GM10847 (cell line): ENCODE results near the gene ALPK3.

Experiments used
- POLR2A ChIP-seq: IDR thresholded peaks from 2 replicates; pipeline ENCODE4 v1.6.1; 2011; ENCODE audit not compliant: insufficient read length; ENCODE audit errors: extremely low read depth

ALPK3 gene

DNA sequence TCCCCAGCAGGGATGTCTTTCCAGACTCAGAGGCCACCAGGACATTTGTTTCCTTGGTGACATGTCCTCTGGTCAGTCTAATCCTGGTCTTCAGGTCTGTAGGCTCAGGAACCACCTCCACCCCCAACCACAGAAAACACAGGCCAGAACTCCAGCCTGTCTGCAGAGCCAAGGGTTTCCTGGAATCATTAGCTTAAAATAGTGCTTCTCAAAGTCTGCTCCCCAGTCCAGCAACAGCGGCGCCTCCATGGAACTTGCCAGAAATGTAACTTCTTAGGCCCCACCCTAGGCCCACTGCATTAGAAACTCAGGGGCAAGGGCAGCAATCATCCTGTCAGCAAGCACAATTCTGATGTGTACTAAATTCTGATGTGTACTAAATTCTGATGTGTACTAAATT lies 87.3 kb downstream of the ALPK3 start:
- no peak for TF ChIP-seq POLR2A

DNA sequence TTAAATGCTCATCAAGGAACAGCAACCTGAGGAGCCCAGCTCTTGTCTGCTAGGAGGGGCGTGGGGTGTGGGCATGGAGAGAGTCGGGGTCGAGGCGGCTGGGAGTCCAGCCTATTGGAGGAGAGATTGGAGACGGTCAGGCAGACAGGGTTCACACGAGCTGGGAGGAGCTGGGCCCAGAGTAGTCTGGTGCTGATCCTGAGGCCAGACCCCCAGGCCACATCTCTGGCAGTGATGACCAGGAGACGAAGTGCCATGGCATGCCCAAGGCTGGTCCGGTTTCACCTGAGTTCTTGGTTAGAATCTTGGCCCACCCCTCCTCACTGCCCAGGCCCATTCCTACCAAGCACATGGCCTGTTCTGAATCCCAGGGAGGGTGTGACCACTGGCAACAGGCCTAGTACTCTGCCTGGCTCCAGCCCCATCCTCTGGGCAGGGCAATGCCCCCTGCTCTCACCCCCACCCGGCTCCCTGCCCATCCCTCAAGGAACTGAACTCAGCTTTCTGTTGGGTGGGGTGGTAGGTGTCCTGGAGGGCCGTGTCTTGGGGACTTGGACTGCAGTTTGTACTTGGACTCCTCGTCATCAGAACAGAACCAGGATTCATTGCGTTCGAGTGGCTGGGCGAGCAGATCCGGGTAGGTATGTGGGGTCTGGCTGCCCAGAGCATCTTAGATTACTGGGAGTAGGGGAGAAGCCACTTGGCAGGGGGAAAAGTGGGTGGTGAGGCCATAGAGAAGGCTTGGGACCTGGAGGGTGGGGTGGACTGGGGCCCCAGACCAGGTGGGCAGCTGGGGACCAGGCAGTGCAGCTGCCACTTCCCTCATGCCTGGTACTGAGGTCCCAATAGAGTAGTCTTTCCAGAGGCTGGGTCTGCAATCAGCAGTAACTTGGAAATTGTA lies 88.1 kb downstream of the ALPK3 start:
- TF ChIP-seq POLR2A: no peak

DNA sequence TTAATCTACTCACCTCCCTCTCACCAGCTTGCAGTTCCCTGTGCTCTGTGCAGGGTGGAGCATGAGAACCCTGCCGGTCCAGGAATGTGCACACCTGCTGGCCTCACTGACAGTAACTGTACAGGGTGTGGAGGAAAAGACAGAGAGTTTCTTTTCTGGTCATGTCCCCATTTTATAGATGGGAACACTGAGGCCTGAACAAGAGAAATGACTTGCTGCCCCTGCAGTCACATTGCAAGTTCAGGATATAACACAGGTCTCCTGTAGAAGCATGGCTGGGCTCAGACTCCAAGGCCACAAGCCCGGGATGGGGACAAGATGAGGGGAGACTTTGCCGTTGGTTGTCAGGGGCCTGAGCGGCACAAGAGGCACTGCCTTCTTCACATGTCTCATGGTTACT lies 90.6 kb downstream of the ALPK3 start:
- no peak for TF ChIP-seq POLR2A

DNA sequence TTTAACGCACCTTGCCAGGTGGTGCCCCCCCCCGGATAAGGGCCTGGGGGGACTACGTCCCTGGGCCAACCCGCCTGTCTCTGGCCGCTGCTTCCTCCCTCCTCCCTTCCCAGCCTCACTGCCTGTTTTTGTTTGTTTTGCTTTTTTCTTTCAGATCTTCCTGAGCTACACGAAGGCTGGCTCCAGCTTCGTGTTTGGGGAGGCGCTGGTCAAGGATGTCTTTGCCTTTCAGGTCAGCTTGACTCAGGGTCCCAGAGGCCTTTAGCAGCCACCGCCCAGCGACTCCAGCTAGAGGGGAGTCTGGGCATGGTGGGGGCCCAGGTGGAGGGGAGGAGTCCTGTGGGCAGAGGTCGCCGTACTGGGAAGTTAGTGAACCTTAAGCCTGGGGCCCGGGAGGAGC lies 91.4 kb downstream of the ALPK3 start:
- TF ChIP-seq POLR2A: no peak

DNA sequence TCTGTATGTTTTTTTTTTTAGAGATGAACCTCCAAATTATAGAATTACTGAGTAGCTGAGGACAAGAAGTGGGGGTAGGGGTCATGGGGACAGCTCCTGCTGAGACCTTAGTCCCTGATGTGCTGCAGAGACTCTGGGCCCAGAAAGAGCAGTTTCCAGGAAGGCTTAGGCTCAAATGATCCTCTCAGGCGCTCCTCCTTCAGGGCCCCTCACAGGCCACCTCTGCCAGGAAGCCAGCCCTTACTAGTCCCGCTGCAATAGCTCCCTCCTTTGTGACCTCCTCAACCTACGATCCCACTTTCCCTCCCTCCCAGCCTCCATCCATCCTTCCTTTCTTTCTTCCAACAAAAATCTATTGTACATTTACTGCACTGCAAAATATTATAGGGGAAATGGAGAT lies 91.9 kb downstream of the ALPK3 start:
- no peak for TF ChIP-seq POLR2A

DNA sequence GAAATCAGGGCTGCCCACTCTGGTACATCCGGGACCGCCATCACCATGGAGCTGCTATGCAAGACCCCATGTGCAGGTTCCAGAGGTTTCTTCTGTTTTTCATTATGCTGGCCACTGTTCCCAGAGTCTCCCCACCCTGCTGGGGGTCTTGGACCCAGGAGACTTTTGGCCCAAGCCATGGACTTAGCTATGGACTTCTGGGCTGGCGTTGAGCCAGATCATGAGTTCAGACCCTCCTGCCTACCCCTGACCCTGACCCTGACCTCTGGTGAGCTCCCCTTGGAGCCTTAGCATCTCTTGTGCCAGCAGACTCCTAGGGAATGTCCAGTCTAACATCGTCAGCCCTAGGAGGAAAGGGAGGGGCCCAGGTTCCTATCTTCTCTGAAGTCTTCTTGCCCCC lies 92.6 kb downstream of the ALPK3 start:
- TF ChIP-seq POLR2A: no peak

DNA sequence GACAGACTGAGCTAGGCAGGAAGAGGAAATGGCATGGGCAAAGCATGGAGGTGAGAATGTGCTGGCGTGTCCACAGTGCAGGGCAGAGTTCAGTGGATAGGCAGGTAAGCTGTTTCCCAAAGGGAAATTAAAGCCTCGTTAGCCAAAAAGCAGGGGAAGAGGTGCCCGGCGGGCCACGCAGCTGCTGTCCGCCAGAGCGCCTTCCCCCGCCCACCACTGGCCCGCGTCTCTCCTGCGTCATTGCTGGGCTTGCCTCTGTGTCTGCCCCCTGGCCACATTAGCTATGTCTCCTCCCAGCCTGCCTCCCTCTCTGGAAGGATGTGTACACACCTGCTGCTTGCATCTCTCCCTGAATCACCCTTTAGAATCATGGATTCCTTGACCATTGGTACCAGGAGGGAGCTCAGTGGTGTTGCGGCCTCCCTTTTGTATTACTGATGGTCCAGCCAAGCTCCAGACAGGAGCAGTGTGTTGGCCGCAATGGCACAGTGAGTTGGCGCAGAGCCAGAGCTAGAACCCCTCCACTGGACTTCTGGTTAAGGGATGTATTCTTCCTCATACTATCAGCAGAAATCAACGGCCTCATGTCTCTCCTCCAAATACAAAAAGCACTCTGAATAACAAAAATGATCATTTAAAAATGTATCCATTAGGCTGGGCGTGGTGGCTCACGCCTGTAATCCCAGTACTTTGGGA lies 93.9 kb downstream of the ALPK3 start:
- no peak for TF ChIP-seq POLR2A

DNA sequence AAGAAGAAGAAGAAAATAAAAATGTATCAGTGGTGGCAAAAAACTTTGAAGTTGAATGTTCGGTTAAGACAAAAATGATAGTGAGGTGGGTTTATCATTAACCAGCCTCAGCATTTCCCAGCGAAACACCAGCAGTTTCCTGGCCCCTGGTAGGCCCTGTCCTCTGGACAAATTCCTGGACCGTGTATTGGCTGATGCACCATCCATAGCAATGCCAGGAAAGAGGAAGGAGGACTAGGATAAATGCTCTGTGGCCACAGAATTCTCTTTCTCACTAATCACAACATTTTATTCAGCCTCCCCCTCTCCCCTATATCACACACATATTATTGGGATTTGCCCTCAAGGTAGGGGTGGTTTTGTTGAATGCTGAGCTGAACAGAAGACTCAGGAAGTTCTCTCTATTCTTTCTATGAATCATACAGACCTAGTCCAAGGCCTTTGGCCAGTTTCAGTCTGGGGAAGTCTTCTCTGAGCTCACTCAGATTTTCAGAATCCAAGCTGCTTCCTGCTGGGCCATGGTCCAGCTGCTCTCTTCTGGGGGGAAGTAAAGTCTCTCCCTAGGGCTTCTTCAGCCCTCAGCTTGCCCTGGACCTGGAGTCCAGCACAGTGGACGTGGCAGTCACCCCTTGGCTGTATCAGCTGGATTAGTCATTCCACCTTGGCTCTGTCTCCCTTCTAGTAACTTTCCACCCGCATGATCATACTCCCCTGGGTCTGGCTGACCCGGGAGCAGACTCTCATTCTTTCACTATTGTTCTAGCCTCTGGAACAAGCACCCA lies 94.9 kb downstream of the ALPK3 start:
- no peak for TF ChIP-seq POLR2A

DNA sequence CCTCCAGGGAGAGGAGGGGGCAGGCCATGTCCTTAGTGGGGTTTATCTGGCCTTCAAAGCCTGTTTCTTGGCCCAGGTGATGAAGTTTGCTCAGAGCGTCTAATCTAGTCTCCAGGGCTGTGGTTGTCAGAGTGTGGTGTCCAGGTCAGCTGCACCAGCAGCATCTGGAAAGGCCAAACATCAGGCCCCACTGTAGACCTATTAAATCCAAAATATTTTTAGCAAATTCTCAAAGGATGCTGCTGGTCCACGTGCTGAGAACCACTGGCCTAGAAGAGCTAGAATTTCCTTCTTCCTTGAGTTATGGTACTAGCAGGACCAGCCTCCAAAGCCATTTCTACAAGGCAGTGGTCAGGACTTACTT lies 96.2 kb downstream of the ALPK3 start:
- TF ChIP-seq POLR2A: no peak

DNA sequence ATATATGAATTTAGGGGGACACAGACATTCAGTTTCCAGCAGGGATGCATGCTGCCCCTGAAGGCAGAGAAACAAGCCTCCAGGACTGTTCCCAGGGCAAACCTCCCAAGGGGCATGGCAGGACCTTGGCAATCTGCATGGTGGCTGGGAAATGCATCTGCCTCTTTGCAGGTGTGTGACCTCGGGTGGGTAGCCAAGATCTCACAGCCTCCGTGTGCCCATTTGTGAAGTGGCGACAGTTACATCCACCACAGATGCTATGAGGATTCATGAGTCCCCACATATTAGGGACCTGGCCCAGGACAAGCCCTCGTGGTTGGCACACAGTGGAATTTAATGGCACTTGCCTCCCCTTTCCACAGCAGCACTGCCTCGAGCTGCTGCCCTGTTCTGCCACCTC lies 97.2 kb downstream of the ALPK3 start:
- no peak for TF ChIP-seq POLR2A

DNA sequence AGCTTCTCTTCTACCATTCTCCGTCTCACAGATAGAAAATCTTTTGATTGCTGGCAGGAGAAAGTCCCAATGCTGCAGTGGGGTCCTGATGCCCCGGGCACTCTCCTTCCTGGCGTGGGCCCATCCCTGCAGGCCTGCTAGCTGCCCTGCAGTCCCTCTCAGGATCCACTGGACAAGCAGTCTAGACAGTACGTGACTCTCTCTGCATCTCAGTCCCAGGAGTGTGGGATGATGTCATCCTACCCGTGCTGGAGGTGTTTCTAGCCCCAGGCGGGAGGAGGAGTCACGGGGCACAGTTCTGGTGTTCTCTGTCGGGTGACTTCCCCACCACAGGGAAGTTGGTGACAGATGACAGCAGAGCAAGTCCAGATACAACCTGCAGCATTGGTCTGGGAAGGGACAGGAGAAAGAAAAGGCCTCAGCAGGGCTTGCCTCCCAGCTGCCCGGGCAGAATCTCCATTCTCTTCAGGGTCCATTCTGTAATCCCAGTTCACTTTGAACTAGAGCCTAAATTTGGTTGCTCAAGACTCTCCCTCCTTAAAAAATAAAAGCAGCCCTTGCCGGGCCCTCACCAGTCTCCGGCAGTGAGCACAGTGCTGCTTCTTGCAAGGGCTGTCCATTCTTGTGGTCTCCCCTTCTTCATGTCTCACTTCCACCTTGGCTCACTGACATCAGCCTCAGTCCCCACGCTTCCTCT lies 97.9 kb downstream of the ALPK3 start:
- no peak for TF ChIP-seq POLR2A

DNA sequence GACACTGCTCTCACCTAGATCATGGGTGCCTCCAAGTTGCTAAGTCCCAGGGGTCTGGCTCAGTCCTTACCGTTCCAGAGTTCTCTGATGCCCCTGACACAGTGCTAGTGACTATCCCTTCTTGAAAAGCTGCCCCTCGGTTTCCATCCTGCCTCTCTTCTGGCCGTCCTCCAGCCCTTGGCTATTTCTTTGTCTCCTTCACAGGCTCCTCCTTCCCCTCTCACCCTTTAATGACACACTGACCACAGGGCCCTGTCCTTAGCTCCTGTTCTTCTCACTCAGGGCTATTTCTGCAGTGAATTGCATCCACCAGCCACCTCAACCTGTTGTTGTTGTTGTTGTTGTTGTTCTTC lies 98.4 kb downstream of the ALPK3 start:
- no peak for TF ChIP-seq POLR2A

DNA sequence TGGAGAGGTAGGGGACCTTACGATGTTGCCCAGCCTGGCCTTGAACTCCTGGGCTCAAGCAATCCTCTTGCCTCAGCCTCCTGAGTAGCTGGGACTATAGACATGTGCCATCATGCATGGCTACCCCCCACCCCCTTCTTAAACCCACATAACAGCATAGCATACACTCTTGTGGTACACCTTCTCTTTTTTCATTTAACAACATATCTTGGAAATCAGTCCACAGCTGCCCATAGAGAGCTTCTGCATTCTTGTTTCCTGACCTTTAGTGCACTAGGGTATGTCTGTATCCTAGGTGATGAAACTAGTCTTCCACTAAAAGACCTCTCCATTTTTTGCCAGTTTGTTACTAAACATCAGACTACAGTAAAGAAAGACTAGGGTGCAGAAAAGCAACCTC lies 100.3 kb downstream of the ALPK3 start:
- no peak for TF ChIP-seq POLR2A

DNA sequence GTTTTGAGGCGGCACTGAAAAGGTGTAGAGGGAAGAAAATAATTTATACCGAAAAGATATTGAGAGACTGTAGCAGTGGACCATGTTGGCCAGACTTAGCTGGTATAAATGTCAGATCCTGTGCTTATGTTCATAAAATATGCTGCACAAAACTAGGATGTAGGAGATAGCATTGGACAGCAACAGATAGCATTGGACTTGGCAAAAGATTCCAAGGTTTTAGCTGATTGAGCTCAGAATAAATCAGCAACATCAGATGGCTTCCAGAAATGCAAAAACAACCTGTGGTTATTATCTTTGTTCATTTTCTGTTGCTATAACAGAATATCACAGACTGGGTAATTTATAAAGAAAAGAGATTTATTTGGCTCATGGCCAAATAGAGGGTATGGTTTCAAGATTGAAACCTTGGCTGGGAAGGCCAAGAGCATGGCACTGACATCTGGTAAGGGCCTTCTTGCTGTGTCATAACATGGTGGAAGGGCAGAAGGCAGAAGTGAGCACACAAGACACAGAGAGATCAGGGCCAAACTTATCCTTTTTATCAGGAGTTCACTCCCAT lies 102.0 kb downstream of the ALPK3 start:
- TF ChIP-seq POLR2A: no peak

DNA sequence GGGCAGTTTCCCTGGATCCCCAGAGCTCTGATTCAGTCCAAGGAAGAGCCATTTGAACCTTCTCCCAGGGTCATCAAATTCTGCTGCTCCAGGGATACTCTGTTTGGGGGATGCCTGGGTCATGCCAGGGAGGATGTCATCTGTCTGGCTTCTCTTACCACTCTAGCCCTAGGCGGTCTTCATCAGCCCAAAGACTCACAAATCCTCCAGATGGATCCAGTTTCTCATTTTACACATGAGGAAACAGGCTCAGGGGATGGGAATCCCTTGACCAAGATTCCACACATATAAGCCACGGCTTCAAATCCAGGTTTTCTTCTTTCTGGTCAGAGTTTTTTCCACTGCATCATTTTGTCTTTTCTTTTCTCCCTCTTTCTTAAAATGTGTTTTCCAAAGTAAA lies 104.0 kb downstream of the ALPK3 start:
- no peak for TF ChIP-seq POLR2A
